Hepatocyte (in vitro differentiated cells): ENCODE results near the gene OLFM1.

Experiments
- CTCF ChIP-seq: fragments of 200-600 bp; sonication (generic); IDR thresholded peaks from 2 replicates; pipeline ENCODE4 v1.5.1; 2016; ENCODE audit warnings: antibody characterized with exemption, mild to moderate bottlenecking; ENCODE audit not compliant: poor library complexity
- EZH2 ChIP-seq: fragments of 200-600 bp; sonication (generic); IDR thresholded peaks from 2 replicates; pipeline ENCODE4 v1.6.1; 2016; ENCODE audit warnings: antibody characterized with exemption, mild to moderate bottlenecking, borderline replicate concordance
- EZH2phosphoT487 ChIP-seq: fragments of 200-600 bp; sonication (generic); IDR thresholded peaks from one replicate; pipeline ENCODE4 v1.6.1; 2018; ENCODE audit warnings: antibody characterized with exemption, mild to moderate bottlenecking, low read depth, moderate library complexity; ENCODE audit not compliant: unreplicated experiment, severe bottlenecking

GRCh38 chr9:135068776-135069415, 18.6 kb upstream of the OLFM1 start:
- TF ChIP-seq CTCF (no peak), EZH2 (no peak), EZH2phosphoT487 (no peak)
